AG04450 (cell line): ENCODE measurements around the gene PPT2. TPM values are rescaled to one million over a fixed set of nuclear protein-coding genes. Genes with fewer than 3 reads are reported as not detected.

Source experiments
- CTCF ChIA-PET: fragments of 300-600, 350-600 bp; formaldehyde crosslinking; extraction: SDS; loops from one replicate; lab custom pipeline; 2022; ENCODE audit warnings: antibody characterized with exemption, inconsistent platforms; lab: Charles Lee
- POLR2A ChIA-PET: fragments of 350-600 bp; formaldehyde crosslinking; extraction: SDS; loops from one replicate; lab custom pipeline; 2021; ENCODE audit warnings: antibody characterized with exemption, inconsistent platforms; lab: Yijun Ruan, JAX
- DNase-seq: peaks from one replicate; pipeline ENCODE4 v3.0.0-alpha.2; 2011; ENCODE audit warnings: low read depth, low spot score
- H3K27ac ChIP-seq: one replicate; pipeline ENCODE4 v1.5.1; 2012; ENCODE audit warnings: low read depth, low read length, control low read depth
- H3K27me3 ChIP-seq: one replicate; pipeline ENCODE4 v1.6.0; 2012; ENCODE audit warnings: low read length; ENCODE audit not compliant: control insufficient read depth, insufficient read depth
- H3K4me3 ChIP-seq: 2 replicates; pipeline ENCODE4 v1.5.1; 2011; ENCODE audit warnings: mild to moderate bottlenecking, low read depth, low read length, control low read depth
- H3K9me3 ChIP-seq: 2 replicates; pipeline ENCODE4 v1.5.1; 2012; ENCODE audit warnings: low read length; ENCODE audit not compliant: control insufficient read depth, insufficient read depth
- CTCF ChIP-seq: IDR thresholded peaks from 2 replicates; pipeline ENCODE4 v1.5.1; 2011; ENCODE audit warnings: low read depth, low read length, control low read depth, inconsistent platforms
- polyA plus RNA-seq: library from polyadenylated mRNA; depleted of rRNA; stranded (reverse); fragments of >200 nt; gene quantifications from 2 replicates; pipeline ENCODE4 v1.2.3, GENCODE V29; 2011

PPT2 gene
- polyA plus RNA-seq, 1 experiment = 12.6 TPM

GRCh38 chr6:32175711-32176475, 22.0 kb downstream of the PPT2 start, which contains the start of gene AGPAT1:
TSS of gene AGPAT1 (minus strand) at chr6:32176084. CDS start at chr6:32171496, 4,588 bp downstream.
- Histone ChIP-seq H3K27ac (peak within 1 kb of the TSS; percentile 99), H3K4me3 (peak within 1 kb of the TSS; percentile 97), H3K27me3 (no peaks in the 10 kb centered on the region), H3K9me3 (peaks cover 3% of the 10 kb centered on the region; the same call in 1 of the 2 replicates)
- ChIA-PET CTCF (interaction anchor here (0.7 to 1.4 kb wide), 2 partner anchors 20 to 57 kb away, joined by 6 read pairs; no protein-coding TSS in a partner anchor), POLR2A (interaction anchor here (0.6 to 0.9 kb wide), 3 partner anchors 17 to 206 kb away, joined by 3 to 5 read pairs (median 3); partner anchors contain the start of gene ATF6B)
- no peak for TF ChIP-seq CTCF
- DNase-seq = peak; percentile 96

DNA sequence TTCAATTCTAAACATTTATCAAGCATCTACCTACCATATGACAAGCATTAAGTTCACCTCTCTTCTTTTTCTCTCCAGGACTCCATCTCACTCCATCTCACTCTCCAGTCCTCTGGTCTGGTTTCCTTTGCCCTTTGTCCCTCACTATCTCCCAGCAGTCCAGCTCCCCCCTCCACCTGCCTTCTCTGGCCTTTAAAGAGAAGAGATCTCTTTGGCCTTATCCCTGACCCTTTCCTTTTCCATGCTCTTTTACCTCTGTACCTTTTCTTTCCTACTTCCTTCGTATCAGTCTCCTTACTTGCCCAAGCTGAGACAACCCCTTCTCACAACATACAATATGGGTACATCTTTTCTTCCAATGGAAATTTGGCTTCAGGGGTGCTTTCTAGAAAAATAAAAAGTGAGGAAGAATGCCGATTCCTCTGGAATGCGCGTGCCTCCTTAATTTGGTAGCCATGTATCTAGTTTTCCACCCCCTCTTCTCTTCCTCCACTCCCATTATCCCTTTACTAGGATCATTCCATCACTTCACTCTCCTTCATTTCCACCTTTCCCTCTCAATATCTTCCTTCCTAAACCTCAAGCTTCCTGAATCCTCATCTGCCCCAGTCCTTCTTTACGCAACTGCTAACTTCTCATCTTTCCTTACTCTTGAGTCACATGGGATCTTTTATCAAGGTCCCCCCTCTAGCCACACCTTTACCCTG, 22.7 kb downstream of the PPT2 start:
- DNase-seq = no peak
- Histone ChIP-seq H3K27me3 (no peaks in the 10 kb centered on the region), H3K9me3 (peaks cover 3% of the 10 kb centered on the region; the same call in 1 of the 2 replicates), H3K27ac (peak overlapping the region; percentile 99), H3K4me3 (peak overlapping the region; percentile 97)
- CTCF ChIA-PET = interaction anchor here (0.5 to 1.4 kb wide), 5 partner anchors 19 to 58 kb away, joined by 3 to 7 read pairs (median 6); partner anchors contain the start of gene ATF6B
- POLR2A ChIA-PET = interaction anchor here (0.6 to 1.5 kb wide), 9 partner anchors 11 to 795 kb away, joined by 3 to 11 read pairs (median 4); partner anchors contain the start of genes ATF6B and FKBPL
- TF ChIP-seq CTCF = no peak

DNA sequence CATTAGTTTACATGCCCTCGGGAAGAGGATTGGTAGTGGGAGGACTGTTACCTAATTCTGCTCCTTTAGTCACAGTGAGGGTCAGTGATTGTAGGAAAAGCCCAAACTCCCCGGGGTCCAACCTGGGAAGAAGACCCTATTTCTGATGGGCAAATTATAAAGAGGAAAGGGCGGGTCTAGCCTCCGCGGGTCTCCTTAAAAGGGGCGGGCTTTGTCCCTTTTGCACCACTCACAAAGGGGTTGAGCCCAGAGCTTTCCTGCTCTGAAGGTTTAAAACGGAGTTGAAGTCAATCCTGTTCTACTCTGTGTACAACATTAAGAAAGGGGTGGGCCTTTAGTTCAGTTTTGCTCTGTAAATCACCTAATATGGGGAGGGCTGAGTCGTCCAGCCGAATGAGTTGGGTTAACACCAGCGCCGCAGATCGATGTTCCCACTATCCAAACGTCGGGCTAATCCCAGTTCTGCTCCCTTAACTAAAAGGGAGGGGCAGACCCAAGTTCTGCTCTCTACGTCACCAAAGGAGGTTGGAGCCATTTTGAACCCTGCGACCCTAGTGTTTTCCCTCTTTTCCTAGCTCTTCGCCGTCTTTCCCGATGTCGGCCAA, 23.3 kb downstream of the PPT2 start:
- Histone ChIP-seq H3K27ac (peak overlapping the region; percentile 99), H3K9me3 (peaks cover 3% of the 10 kb centered on the region; the same call in 1 of the 2 replicates), H3K4me3 (peak overlapping the region; percentile 97), H3K27me3 (no peaks in the 10 kb centered on the region)
- TF ChIP-seq CTCF = no peak
- CTCF ChIA-PET = interaction anchor here (0.5 to 1.3 kb wide), 5 partner anchors 14 to 57 kb away, joined by 3 to 7 read pairs (median 4); partner anchors contain the start of gene ATF6B
- POLR2A ChIA-PET = interaction anchor here (0.5 to 1.5 kb wide), 7 partner anchors 10 to 795 kb away, joined by 3 to 11 read pairs (median 4); partner anchors contain the start of genes ATF6B and FKBPL
- DNase-seq = no peak

- Histone ChIP-seq H3K27me3 (no peaks in the 10 kb centered on the region), H3K4me3 (peak within 1 kb of the TSS; percentile 97), H3K27ac (peak within 1 kb of the TSS; percentile 99), H3K9me3 (peaks cover 3% of the 10 kb centered on the region; the same call in 1 of the 2 replicates)
- no peak for TF ChIP-seq CTCF
- peak; percentile 100 for DNase-seq
- POLR2A ChIA-PET = interaction anchor here (0.5 to 1.5 kb wide), 8 partner anchors 9 to 1467 kb away, joined by 3 to 11 read pairs (median 4); partner anchors contain the start of genes ATF6B and FKBPL
- CTCF ChIA-PET = interaction anchor here (0.6 to 1.3 kb wide), 3 partner anchors 13 to 58 kb away, joined by 4 to 7 read pairs (median 4); no protein-coding TSS in a partner anchor
These were observed 24.0 kb downstream of the PPT2 start, which contains the start of gene RNF5 for GRCh38 chr6:32177788-32178546. TSS of gene RNF5 (plus strand) at chr6:32178405. CDS start at chr6:32178512, 107 bp downstream.
